PC-3 (cell line): ENCODE results near the gene VAT1.

Source experiments
- EZH2 ChIP-seq: fragments of 300-600 bp; sonication (generic); IDR thresholded peaks from one replicate; pipeline ENCODE4 v1.6.1; 2017; ENCODE audit warnings: antibody characterized with exemption, mild to moderate bottlenecking, low read length; ENCODE audit not compliant: unreplicated experiment
- EZH2phosphoT487 ChIP-seq: fragments of 300-600 bp; sonication (generic); IDR thresholded peaks from 2 replicates; pipeline ENCODE4 v1.6.1; 2018; ENCODE audit warnings: mild to moderate bottlenecking, antibody characterized with exemption, low read length, borderline replicate concordance
- TF ChIP-seq, protein P1 (sequence below): fragments of 300-600 bp; sonication (generic); conservative IDR thresholded peaks from 2 replicates; pipeline ENCODE4 v1.5.1; 2017; ENCODE audit warnings: antibody characterized with exemption, low read depth, mild to moderate bottlenecking, low read length

DNA sequence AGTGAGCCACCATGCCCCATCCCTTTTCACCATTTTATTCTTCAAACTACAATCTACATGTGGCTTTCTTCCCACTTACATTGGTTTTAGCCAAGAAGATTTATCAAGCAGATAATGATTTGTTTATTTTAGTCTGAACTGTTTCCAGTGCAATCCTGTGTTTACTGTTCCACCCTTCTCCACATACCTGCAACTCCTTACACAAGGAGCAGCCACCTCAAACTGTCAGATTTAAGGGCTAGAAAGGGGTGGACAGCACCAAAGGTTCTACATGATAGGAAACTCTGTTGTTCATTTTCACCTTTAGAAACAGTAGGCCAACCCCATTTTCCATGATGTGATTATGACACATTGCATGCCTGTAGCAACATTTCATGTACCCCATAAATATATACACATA lies 39.9 kb downstream of the VAT1 start:
- TF ChIP-seq, protein P1, sequence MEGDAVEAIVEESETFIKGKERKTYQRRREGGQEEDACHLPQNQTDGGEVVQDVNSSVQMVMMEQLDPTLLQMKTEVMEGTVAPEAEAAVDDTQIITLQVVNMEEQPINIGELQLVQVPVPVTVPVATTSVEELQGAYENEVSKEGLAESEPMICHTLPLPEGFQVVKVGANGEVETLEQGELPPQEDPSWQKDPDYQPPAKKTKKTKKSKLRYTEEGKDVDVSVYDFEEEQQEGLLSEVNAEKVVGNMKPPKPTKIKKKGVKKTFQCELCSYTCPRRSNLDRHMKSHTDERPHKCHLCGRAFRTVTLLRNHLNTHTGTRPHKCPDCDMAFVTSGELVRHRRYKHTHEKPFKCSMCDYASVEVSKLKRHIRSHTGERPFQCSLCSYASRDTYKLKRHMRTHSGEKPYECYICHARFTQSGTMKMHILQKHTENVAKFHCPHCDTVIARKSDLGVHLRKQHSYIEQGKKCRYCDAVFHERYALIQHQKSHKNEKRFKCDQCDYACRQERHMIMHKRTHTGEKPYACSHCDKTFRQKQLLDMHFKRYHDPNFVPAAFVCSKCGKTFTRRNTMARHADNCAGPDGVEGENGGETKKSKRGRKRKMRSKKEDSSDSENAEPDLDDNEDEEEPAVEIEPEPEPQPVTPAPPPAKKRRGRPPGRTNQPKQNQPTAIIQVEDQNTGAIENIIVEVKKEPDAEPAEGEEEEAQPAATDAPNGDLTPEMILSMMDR = no peak
- TF ChIP-seq EZH2 = no peak
- TF ChIP-seq EZH2phosphoT487 = no peak
